Suprapubic skin (tissue), 3 donors: Measurements from ENCODE around the gene ZNF672.

ENCODE experiments used
- CTCF ChIP-seq, 2 donors: fragments of 200-600 bp in 1 of 2; fragments of 450-650 bp in 1 of 2; sonication (generic) in 1 of 2; IDR thresholded peaks; one replicate each; pipeline ENCODE4 v1.5.1; 2016 to 2019; ENCODE audit warnings: antibody characterized with exemption in 2 of 2, mild to moderate bottlenecking in 1 of 2, moderate library complexity in 1 of 2
- POLR2A ChIP-seq, 2 donors: fragments of 450-650 bp; IDR thresholded peaks; one replicate each; pipeline ENCODE4 v1.6.1; 2017; ENCODE audit warnings: antibody characterized with exemption in 2 of 2, mild to moderate bottlenecking in 2 of 2, moderate library complexity in 2 of 2

GRCh38 chr1:248814351-248814750 is 23.7 kb upstream of the ZNF672 start:
- no peak for TF ChIP-seq POLR2A (IDR thresholded peaks at IDR 0.05)
- no peak for TF ChIP-seq CTCF (IDR thresholded peaks at IDR 0.05)
